HL-60/S4 (cell line): ENCODE measurements around the gene CEP162.
"Not testable (repeated sequence)": the region's sequence is repeated elsewhere in the genome, so short reads cannot be mapped to it uniquely, and the experiment has no call there.

Source experiments
- in situ Hi-C: fragments of 300-500 bp; cut with MboI; formaldehyde crosslinking; loops from 2 replicates; pipeline ENCODE4 v1.14.3; 2022; ENCODE audit warnings: low sequenced_read_pairs

The CEP162 gene

DNA sequence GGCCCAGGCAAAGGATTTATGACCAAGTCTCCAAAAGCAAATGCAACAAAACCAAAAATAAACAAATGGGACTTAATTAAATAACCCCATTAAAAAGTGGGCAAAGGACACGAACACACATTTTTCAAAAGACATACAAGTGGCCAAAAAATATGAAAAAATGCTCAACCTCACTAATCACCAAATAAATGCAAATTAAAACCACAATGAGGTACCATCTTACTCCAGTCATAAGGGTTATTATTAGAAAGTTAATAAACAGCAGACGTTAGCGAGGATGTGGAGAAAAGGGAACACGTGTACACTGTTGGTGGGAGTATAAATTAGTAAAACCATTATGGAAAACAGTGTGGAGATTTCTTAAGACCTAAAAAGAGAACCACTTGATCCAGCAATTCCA, 71.1 kb downstream of the CEP162 start:
- in situ Hi-C loops: no loop called here

DNA sequence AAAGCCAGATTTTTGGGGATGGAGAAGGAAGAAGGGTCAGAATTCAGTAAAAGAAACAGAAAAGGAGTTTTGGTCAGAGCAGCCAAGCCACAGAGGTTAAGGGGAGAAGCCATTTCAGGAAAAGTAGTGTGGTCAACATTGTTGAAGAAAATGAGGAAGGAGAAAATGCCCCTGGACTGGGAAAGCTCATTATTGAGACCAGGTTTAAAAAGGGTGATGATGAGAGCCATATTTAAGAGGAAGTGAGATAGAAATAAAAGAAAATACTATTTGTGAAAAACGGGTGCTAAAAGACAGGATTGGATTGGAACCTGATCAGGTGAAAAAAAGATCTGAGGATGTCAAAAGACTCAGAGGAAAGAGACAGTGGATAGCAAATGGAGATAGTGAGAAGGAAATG, 75.8 kb downstream of the CEP162 start:
- in situ Hi-C loops: no loop called here

DNA sequence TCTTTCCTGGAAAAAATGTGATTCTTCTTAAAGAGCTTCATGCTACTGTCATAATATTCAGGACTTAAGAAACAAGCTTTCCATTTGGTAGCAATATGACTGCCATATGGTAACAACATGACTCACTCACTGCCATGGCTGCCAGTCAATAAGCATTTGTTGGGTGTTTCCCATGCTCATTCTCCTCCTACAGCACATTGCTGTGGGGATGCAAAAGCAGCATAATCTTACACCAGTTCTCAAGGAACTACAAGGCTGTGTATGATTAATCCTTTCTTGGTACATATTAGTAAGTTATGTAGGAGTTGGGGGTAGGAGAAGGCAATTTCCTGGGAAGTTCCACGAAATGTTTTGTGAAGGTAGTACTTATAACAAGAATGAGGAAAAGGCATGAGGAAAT, 76.7 kb downstream of the CEP162 start:
- in situ Hi-C loops: no loop called here

DNA sequence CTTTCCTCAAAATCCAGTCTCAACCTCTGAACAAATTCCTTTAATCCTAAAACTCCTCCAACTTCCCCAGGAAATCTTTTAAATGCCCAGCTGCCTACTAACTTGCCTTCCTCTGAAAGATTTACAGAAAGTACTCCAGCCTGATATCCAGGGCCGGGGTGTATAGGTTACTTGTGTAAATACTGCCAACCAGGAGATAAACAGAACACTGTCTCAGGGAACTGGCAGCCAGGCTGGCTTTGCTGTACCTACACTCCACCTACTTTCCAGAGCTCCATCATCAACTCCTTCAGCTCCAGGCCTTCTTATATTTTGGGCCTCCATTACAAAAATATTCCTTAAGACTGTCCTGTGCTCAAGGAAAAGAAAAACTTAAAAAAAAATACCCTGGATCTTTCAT, 85.9 kb downstream of the CEP162 start:
- in situ Hi-C loops: no loop called here

DNA sequence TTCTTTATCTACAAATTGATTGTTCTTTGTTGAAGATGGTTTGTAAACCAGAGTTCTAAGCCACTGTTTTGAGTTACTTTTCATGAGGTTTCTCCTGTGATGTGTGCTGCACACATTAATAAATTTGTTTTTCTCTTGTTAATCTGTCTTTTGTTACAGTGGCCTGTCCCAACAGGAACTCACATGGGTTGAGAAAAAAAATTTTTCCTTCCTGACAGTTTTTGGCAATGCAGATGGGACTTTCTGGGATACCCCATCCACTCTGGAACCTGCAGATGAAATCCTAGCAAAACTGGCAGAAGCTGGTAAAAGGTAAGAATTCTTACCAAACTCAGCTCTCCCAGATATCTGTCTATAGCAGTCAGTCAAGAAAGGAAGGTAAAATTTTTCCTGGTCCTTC, 88.1 kb downstream of the CEP162 start:
- in situ Hi-C loops: no loop called here

DNA sequence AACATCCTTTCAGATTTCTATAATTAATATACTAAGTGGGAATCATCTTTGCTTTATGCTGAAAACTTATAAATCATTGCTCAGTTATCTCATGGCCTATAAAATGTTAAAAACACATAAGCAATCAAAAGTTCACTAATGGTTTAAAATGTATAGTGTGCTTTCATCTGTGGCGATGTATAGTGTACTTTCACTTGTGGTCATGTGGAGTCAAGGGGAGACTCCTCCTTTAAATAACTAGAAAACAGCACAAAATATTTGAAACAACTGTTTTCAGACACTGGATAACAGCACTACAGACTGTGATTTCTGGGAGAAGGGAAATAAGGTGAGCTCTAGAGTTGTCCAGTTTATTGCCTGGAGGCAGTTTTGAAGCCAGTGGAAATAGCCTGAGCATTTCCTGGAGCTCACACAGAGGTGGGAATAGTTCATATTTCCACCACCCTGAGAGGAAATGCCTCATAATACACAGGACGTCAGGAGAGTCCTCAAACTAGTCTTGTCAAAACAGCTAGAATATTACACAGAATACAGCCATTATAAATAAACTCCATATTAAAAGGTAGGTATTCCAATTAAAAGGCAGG, 89.4 kb downstream of the CEP162 start:
- in situ Hi-C loops: no loop called here

DNA sequence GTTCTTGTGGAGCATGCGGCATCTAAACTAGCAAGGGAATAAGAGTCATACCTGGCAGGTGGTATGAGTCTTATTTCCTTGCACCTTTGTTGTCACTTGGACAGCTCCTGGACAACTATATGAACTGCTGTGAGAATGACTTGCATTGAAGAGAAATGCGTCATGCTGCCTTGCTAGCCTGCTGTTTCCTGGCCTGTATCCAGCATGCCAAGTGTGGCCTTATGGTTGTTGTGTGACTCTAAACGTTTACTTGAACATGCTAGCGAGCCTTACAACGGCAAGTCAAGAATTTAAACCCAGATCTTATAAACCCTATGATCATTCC, 90.4 kb downstream of the CEP162 start:
- in situ Hi-C loops: no loop called here

DNA sequence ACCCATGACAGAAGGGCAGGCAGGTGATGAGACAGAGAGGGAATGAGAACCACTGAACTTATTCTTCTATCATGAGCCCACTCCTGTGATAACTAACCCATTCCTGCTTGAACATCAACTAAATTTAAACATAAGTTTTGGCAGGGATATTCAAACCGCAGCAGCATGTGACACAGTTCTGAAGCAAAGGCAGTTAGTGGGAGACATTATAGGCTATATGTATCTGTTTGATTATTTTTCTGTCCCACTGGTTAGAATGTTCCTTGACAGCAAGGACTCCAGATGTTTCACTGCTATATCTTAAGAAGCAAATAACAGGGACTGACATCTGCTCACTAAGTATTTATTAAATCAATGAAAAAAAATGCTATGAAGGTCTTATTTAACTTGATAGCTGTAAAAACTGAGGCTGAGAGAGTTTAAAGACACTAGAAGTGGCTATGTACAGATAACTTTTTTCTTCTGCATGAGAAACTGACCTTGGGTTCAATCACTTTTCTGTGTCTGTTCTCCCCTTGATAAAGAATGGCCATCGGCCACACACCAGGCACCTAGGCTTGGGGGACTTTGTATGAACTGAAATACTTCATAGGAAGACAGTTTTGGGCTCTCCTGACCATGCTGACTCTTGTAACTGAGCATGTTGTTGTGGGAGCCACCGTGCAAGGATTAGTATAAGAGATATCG, 90.9 kb downstream of the CEP162 start:
- in situ Hi-C loops: no loop called here

DNA sequence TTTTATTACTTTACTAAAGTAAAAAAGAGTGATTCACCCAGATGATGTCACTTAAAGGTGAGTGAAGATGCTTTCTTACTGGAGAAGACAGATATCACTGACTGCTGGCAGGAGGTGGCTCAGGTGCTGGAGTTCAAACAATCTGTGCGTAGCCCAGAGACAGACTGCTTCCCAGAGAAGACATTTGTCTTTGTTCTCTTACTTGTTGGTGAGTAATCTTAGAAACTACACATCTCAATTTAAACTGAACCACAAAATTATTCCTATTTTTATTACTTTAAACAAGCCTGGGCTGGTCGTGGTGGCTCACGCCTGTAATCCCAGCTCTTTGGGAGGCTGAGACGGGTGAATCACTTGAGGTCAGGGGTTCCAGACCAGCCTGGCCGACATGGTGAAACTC, 92.2 kb downstream of the CEP162 start:
- in situ Hi-C loops: no loop called here

DNA sequence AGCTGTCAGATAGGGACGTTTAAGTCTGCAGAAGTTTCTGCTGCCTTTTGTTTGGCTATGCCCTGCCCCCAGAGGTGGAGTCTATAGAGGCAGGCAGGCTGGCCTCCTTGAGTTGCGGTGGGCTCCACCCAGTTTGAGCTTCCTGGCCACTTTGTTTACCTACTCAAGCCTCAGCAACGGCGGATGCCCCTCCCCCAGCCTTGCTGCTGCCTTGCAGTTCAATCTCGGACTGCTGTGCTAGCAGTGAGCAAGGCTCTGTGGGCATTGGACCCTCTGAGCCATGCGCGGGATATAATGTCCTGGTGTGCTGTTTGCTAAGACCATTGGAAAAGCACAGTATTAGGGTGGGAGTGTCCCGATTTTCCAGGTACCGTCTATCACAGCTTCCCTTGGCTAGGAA, 94.1 kb downstream of the CEP162 start:
- in situ Hi-C loops: not testable (repeated sequence)

DNA sequence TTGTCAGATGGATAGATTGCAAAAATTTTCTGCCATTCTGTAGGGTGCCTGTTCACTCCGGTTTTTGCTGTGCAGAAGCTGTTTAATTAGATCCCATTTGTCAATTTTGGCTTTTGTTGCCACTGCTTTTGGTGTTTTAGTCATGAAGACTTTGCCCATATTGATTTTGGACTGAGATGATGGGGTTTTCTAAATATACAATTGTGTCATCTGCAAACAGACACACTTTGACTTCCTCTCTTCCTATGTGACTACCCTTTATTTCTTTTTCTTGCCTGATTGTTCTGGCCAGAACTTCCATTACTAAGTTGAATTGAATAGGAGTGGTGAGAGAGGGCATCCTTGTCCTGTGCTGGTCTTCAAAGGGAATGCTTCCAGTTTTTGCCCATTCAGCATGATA, 97.9 kb downstream of the CEP162 start:
- in situ Hi-C loops: not testable (repeated sequence)

DNA sequence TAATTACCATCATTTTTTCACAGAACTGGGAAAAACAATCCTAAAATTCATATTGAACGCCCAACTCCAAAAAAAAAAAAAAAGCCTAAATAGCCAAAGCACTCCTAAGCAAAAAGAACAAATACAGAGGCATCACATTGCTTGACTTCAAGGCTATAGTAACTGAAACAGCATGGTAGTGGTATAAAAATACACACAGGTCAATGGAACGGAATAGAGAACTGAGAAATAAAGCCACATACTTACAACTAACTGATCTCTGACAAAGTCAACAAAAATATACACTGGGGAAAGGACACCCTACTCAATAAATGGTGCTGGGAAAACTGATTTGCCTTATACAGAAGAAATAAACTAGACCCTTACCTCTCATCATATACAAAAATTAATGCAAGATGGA, 104.3 kb downstream of the CEP162 start:
- in situ Hi-C loops: no loop called here

DNA sequence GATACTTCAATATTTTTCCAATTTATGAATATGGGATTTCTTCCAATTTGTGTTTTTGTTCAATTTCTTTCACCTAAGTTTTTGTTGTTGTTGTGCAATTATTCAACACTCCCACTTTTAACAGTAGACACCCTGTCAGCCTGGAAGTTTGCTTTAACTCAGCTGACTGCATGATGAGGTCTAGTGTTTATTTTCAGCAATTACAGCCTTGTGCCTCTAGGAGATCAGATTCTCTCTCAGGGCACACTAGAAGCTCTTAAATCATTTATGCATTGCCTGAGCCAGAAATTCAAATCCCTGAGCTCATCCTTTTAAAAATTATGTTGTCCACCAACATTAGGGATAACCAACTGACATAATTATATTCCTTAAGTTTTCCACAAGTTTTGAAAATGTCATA, 108.2 kb downstream of the CEP162 start:
- in situ Hi-C loops: no loop called here

DNA sequence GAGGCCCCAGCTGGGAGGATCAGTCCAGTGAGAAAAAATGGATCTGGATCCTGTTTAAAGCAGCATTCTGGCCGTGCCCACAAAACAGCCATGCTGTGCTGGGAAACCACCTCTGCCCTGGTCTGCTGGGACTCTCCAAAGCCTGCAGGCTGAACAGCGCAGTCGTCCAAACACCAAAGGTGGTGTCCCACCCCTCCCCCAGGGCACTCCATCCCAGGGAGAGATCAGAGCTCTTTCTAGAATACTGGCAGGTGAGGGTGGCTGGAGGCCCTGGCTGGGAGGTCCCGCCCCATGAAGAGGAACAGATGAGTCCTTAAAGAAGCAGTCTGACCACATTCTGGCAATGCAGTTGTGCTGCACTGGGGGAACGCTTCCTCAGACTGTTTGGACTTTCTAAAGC, 109.3 kb downstream of the CEP162 start:
- in situ Hi-C loops: no loop called here

DNA sequence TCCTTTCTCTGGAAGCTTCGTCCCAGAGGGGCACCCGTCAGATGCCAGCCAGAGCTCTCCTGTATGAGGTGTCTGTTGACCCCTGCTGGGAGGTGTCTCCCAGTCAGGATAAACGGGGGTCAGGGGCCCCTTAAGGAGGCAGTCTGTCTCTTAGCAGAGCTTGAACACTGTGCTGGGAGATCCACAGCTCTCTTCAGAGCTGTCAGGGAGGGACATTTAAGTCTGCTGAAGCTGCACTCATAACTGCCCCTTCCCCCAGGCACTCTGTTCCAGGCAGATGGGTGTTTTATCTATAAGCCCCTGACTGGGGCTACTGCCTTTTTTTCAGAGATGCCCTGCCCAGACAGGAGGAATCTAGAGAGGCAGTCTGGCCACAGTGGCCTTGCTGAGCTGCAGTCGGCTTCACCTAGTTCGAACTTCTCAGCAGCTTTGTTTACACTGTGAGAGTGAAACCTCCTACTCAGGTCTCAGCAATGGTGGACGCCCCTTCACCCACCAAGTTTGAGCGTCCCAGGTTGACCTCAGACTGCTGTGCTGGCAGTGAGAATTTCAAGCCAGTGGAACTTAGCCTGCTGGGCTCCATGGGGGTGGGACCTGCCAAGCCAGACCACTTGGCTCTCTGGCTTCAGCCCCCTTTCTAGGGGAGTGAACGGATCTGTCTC, 112.4 kb downstream of the CEP162 start:
- in situ Hi-C loops: not testable (repeated sequence)

DNA sequence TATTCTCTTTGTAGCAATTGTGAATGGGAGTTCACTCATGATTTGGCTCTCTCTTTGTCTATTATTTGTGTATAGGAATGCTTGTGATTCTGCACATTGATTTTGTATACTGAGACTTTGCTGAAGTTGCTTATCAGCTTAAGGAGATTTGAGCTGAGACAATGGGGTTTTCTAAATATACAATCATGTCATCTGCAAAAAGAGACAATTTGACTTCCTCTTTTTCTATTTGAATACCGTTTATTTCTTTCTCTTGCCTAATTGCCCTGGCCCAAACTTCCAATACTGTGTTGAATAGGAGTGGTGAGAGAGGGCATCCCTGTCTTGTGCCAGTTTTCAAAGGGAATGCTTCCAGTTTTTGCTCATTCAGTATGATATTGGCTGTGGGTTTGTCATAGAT, 116.1 kb downstream of the CEP162 start:
- in situ Hi-C loops: not testable (repeated sequence)

DNA sequence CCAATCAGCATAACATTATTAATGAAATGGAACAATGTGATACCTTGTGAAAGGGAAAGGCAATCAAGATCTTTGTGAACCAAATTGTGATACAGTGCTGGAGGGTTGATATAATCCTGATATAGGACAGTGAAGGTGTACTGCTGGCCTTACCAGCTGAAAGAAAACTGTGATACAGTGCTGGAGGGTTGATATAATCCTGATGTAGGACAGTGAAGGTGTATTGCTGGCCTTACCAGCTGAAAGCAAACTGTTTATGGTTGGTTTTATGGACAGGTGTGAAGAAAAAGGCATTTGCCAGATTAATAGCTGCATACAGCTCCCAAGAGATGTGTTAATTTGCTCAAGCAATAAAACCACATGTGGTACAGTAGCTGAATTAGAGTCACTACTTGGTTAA, 119.9 kb downstream of the CEP162 start:
- in situ Hi-C loops: no loop called here

DNA sequence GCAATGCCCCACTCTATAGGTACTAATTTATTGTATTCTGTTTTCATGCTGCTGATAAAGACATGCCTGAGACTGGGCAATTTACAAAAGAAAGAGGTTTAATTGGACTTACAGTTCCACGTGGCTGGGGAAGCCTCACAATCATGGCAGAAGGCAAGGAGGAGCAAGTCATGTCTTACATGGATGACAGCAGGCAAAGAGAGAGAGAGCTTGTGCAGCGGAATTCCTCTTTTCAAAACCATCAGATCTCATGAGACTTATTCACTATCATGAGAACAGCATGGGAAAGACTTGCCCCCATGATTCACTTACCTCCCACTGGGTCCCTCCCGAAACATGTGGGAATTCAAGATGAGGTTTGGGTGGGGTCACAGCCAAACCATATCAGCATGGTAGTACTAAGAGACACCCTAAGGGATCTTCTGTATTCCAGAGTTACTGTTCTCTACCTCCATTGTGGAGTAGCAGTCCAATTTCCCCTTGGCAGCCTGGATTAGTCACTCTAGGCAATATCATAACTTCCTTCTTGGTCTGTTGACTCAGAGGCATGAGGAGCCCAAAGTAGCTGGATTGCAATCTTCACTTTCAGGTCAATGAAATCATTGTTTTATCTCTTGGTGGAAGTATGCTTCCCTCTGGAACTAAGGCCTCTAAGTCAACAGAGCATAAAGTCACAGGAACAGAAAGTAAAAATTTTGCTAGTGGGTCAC, 122.1 kb downstream of the CEP162 start:
- in situ Hi-C loops: not testable (repeated sequence)

DNA sequence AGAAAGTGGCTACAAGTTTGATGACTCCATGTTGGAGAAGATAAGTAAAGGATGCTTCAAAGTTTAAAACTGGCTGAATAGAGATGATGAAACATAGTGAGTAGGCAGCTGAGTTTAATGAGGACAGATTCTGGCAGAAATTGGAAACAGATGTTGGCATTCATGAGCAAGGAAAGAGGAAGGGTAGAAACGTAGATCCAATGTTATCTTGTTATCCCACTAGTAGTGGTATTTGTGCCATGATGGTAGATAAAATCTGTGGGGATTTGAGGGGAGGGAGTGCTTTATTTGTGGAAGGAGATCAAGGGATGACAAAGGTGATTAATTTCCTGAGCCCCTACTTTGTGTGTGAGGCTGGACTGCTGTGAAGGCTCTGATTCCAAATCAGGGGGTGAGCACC, 124.4 kb downstream of the CEP162 start:
- in situ Hi-C loops: no loop called here

DNA sequence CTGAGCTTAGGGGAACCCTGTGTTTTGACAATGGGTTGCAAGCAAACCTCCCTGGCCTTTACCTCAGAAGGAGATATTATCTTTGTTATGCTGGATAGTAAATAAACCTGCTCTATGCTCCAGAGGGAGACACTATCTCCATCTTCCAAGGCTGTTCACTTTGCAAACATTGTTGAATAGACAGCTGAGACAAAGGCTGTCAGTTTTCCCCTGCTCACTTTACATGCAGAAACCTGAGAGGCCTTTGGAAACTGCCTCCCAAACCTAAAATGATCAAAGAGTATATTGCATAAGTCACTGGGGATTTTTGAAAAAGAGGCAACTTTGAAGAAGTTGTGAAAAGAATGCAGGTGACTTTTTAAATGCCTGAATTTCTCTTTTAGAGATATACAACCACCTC, 132.3 kb downstream of the CEP162 start:
- in situ Hi-C loops: no loop called here

DNA sequence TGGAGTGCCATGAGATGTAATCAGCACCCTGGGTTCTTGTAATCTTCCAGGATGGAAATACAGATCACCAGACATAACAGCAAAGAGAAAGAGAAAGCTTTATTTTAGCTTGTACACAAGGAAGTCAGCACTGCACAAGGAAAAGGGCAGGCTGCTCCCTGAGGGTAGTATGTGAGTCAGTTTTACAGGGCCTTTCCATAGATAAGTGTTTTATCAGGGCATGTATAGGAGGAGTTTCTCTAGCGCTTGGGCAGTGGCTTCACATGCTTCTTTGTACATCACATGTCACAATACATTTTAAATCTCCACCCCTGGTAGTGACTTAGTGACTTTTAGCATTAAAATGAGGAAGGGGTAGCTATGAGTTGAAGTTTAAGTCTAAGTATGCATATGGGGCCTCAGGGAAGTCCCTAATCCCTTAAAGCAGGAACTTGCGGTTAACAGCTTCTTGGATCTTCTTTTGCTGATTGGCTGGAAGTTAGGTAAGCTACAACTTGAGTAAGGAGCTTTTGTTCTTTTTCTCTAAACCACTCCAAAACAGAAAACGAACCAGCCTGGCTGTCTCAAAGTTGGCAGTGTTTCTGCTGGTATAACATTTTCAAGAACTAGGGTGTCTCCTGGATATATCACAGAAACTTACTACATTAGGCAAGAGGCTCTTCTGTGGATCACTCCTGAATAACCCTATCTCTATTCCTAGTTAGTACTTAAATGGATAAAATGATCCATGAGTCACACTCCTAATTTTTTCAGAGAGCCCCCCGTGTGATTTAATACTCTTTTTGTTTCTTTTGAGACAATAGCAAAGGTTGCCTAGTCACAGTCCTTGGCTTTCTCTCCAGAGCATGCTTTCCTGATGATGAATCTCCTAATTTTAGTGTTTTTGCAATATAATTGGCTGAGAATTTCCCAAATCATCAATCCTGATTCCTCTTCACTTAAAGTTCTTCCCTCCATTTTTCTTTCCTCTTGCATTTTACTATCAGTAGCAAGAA, 133.7 kb downstream of the CEP162 start:
- in situ Hi-C loops: no loop called here
